Measurements from ENCODE around the gene SMLR1.

SMLR1 gene

GRCh38 chr6:130822736-130823135, 4.5 kb upstream of the SMLR1 start:
- H3K4me3 ChIP-seq (ENCODE audit: low read depth, low read length), result no peak overlapping the region
- no peak for DNase-seq (ENCODE audit: low read depth)

- DNase-seq (ENCODE audit: low read depth), result no peak
- no peak overlapping the region for H3K4me3 ChIP-seq (ENCODE audit: low read depth, low read length)
Measured at GRCh38 chr6:130824978-130825694, 2.1 kb upstream of the SMLR1 start.

GRCh38 chr6:130825772-130826441, 1.3 kb upstream of the SMLR1 start:
- no peak overlapping the region for H3K4me3 ChIP-seq (ENCODE audit: low read depth, low read length)
- no peak for DNase-seq (ENCODE audit: low read depth)

- DNase-seq (ENCODE audit: low read depth), result no peak
- H3K4me3 ChIP-seq (ENCODE audit: low read depth, low read length), result no peak overlapping the region
Measured at GRCh38 chr6:130826442-130827246, 562 bp upstream of the SMLR1 start.

GRCh38 chr6:130829333-130829910, 2.2 kb downstream of the SMLR1 start:
- DNase-seq (ENCODE audit: low read depth), result no peak
- no peak overlapping the region for H3K4me3 ChIP-seq (ENCODE audit: low read depth, low read length)

- no peak for DNase-seq (ENCODE audit: low read depth)
Measured at GRCh38 chr6:130831607-130832006, 4.4 kb downstream of the SMLR1 start.

GRCh38 chr6:130833569-130833968, 6.4 kb downstream of the SMLR1 start:
- no peak for DNase-seq (ENCODE audit: low read depth)
- H3K4me3 ChIP-seq (ENCODE audit: low read depth, low read length), result no peak overlapping the region

More at GRCh38 chr6:130831607-130832006, 4.4 kb downstream of the SMLR1 start:
- no peak overlapping the region for H3K4me3 ChIP-seq (ENCODE audit: low read depth, low read length)

- DNase-seq (ENCODE audit: low read depth), result no peak
- H3K4me3 ChIP-seq (ENCODE audit: low read depth, low read length), result no peak overlapping the region
Measured at GRCh38 chr6:130834482-130835251, 7.5 kb downstream of the SMLR1 start.

GRCh38 chr6:130836055-130836640, 8.9 kb downstream of the SMLR1 start:
- no peak for DNase-seq (ENCODE audit: low read depth)
- H3K4me3 ChIP-seq (ENCODE audit: low read depth, low read length), result no peak overlapping the region

GRCh38 chr6:130837067-130837466, 9.9 kb downstream of the SMLR1 start:
- DNase-seq (ENCODE audit: low read depth), result no peak
- H3K4me3 ChIP-seq (ENCODE audit: low read depth, low read length), result no peak overlapping the region

GRCh38 chr6:130838250-130838860, 11.1 kb downstream of the SMLR1 start:
- no peak overlapping the region for H3K4me3 ChIP-seq (ENCODE audit: low read depth, low read length)
- no peak for DNase-seq (ENCODE audit: low read depth)

- no peak overlapping the region for H3K4me3 ChIP-seq (ENCODE audit: low read depth, low read length)
- DNase-seq (ENCODE audit: low read depth), result no peak
Measured at GRCh38 chr6:130838951-130839350, 11.7 kb downstream of the SMLR1 start.

- DNase-seq (ENCODE audit: low read depth), result no peak
- no peak overlapping the region for H3K4me3 ChIP-seq (ENCODE audit: low read depth, low read length)
Measured at GRCh38 chr6:130839379-130839778, 12.2 kb downstream of the SMLR1 start.

GRCh38 chr6:130840050-130840449, 12.8 kb downstream of the SMLR1 start:
- DNase-seq (ENCODE audit: low read depth), result no peak
- H3K4me3 ChIP-seq (ENCODE audit: low read depth, low read length), result no peak overlapping the region

GRCh38 chr6:130841128-130841728, 14.0 kb downstream of the SMLR1 start:
- DNase-seq (ENCODE audit: low read depth), result no peak
- H3K4me3 ChIP-seq (ENCODE audit: low read depth, low read length), result no peak overlapping the region

GRCh38 chr6:130843575-130844320, 16.5 kb downstream of the SMLR1 start:
- H3K4me3 ChIP-seq (ENCODE audit: low read depth, low read length), result no peak overlapping the region
- DNase-seq (ENCODE audit: low read depth), result peak; percentile 4

- no peak for DNase-seq (ENCODE audit: low read depth)
Measured at GRCh38 chr6:130846501-130846900, 19.3 kb downstream of the SMLR1 start.

More at GRCh38 chr6:130846501-130846900, 19.3 kb downstream of the SMLR1 start:
- H3K4me3 ChIP-seq (ENCODE audit: low read depth, low read length), result no peak overlapping the region

All from skeletal muscle cell (primary cell).